Measurements from ENCODE around the gene DNAJC16. TPM values are rescaled to one million over a fixed set of nuclear protein-coding genes. Genes with fewer than 3 reads are reported as not detected.
A peak's percentile ranks its signal among the peaks of the same experiment; 100 is the strongest.

Gene DNAJC16
- total RNA-seq, 1 donor from 2014 or later: 22.8 TPM

DNA sequence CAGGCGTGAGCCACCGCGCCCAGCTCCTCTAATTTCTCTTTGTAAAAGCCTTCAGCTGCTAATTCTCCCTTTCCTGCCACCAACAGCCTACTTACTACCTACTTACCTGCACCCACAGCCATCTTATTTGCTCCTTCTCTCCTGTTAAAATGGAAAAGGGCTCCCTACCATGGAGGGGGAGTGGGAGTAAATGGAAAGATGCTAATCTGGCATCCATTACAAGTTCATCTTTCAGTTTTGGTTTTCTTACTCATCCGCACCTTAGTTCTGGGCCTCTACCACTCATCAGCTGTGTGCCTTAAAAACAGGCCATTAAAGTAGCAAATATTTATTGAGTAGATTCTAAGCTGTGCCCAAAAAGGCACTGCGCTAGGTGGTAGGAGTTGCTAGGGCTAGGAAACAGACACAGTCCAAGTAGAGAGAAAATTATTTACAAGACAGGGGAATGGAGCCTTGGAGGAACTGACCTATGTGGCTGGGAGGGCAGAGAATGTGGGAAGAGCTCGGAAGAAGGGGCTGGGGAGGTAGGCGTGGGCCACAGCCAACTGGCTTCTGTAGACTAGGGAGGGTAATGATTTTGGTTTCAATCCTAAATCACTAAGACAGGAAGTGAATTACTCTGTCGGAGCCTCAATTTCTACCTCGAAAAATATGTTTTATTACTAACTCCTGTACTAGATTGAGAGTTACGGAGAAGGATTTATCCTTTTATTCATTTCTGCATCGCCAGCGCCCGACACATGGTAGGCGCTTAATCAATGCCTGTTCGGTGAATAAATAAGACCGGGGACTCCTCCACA lies 89.9 kb downstream of the DNAJC16 start:
- TF ChIP-seq, protein P1, sequence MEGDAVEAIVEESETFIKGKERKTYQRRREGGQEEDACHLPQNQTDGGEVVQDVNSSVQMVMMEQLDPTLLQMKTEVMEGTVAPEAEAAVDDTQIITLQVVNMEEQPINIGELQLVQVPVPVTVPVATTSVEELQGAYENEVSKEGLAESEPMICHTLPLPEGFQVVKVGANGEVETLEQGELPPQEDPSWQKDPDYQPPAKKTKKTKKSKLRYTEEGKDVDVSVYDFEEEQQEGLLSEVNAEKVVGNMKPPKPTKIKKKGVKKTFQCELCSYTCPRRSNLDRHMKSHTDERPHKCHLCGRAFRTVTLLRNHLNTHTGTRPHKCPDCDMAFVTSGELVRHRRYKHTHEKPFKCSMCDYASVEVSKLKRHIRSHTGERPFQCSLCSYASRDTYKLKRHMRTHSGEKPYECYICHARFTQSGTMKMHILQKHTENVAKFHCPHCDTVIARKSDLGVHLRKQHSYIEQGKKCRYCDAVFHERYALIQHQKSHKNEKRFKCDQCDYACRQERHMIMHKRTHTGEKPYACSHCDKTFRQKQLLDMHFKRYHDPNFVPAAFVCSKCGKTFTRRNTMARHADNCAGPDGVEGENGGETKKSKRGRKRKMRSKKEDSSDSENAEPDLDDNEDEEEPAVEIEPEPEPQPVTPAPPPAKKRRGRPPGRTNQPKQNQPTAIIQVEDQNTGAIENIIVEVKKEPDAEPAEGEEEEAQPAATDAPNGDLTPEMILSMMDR (IDR thresholded peaks at IDR 0.05): no peak
- Mint-ChIP-seq H3K4me1 (ENCODE audit: low read depth) (peaks cover 41% of the 10 kb centered on the region), H3K27me3 (ENCODE audit: low read depth) (no peaks in the 10 kb centered on the region), H3K27ac (ENCODE audit: unreplicated experiment) (peak overlapping the region; percentile 94), H3K36me3 (ENCODE audit: low read depth) (no peaks in the 10 kb centered on the region), H3K9me3 (ENCODE audit: low read depth) (no peaks in the 10 kb centered on the region), H3K4me3 (ENCODE audit: unreplicated experiment) (peak overlapping the region; percentile 83)
- DNase-seq (ENCODE audit: low spot score): no peak

DNA sequence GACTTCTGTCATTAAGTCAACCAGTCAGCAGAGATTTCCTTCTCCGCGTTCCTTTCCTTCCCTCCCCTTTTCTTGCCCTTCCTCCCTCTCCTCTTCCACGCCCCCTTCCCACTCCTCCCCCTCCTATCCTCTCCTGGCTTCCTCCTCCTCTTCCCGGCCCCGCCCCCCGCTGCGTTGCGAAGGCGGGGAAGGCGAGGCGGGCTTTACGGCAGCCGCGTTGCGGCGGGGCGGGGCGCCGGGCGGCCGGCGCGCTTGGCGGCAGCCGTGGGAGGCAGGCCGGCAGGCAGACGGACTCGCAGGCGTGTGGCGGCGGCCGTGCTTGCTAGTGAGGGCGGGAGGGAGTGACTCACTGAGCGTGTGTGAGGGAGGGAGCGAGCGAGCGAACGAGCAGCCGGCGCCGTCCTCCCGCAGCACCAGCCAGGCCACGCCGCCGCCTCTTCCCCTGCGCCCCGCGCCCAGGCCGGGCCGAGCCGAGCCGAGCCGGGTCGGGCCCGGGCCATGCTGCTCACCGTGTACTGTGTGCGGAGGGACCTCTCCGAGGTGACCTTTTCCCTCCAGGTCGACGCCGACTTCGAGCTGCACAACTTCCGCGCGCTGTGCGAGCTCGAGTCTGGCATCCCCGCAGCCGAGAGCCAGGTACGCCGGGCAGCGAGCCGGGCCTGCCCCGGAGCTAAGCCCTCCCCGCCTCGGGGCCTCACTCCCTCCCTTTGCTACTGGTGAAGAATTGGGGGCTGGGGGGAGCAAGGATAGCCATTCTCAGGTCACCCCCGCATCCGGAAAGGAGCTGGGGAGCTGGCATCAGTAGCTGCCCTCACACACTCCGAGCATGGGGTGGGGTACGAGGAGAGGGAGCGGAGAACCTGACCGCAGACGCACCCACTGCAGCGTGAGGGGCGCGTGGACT lies 90.8 kb downstream of the DNAJC16 start, which contains the start of gene DDI2:
Gene DDI2, plus strand, starts transcription at position 286 of the 904 bp plus-strand sequence. Its CDS starts 213 bp downstream, at position 499.
- peaks cover 47% of the 10 kb centered on the region for H3K4me1 Mint-ChIP-seq (ENCODE audit: low read depth)
- TF ChIP-seq, protein P1 (IDR thresholded peaks at IDR 0.05): no peak
- no peaks in the 10 kb centered on the region for H3K9me3 Mint-ChIP-seq (ENCODE audit: low read depth)
- peak within 1 kb of the TSS; percentile 83 for H3K4me3 Mint-ChIP-seq (ENCODE audit: unreplicated experiment)
- no peaks in the 10 kb centered on the region for H3K36me3 Mint-ChIP-seq (ENCODE audit: low read depth)
- peak; percentile 98 for DNase-seq (ENCODE audit: low spot score)
- peak within 1 kb of the TSS; percentile 94 for H3K27ac Mint-ChIP-seq (ENCODE audit: unreplicated experiment)
- no peaks in the 10 kb centered on the region for H3K27me3 Mint-ChIP-seq (ENCODE audit: low read depth)

GRCh38 chr1:15618077-15618654 lies 91.5 kb downstream of the DNAJC16 start:
- Mint-ChIP-seq H3K4me3 (ENCODE audit: unreplicated experiment) (peak overlapping the region; percentile 83), H3K9me3 (ENCODE audit: low read depth) (no peaks in the 10 kb centered on the region), H3K36me3 (ENCODE audit: low read depth) (no peaks in the 10 kb centered on the region), H3K27ac (ENCODE audit: unreplicated experiment) (peak overlapping the region; percentile 91), H3K4me1 (ENCODE audit: low read depth) (peaks cover 48% of the 10 kb centered on the region), H3K27me3 (ENCODE audit: low read depth) (no peaks in the 10 kb centered on the region)
- TF ChIP-seq, protein P1 (IDR thresholded peaks at IDR 0.05): no peak
- DNase-seq (ENCODE audit: low spot score): no peak

DNA sequence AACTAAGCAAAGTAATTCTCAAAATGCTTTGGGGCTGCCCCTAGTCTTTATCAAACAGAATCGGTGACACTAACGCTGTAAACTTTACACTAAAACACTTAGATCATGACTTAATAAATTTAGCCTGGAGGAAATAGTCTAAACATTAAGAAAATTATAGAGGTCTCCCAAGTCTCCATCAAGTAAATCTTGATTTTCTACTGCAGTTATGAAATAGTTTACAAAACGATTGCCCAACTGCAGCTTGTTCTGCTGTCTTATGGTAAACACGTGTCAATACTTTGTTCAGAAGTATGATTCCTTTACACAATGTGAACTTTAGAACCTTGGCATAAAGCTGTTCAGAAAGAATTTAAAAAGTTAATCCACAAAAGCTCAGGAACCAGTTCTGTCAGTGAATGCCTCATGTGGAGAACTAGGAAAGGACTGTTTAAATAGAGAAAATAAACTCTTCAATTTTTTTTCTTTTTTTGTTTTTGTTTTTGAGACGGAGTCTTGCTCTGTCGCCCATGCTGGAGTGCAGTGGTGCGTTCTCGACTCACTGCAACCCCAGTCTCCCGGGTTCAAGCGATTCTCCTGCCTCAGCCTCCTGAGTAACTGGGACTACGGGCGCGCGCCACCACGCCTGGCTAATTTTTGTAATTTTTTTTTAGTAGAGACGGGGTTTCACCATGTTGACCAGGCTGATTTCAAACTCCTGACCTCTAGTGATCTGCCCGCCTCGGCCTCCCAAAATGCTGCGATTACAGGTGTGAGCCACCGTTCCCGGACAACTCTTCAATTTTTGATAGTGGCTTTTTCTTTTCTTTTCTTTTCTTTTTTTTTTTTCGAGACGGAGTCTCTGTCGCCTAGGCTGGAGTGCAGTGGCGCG lies 92.2 kb downstream of the DNAJC16 start:
- no peaks in the 10 kb centered on the region for H3K27me3 Mint-ChIP-seq (ENCODE audit: low read depth)
- H3K9me3 Mint-ChIP-seq (ENCODE audit: low read depth): no peaks in the 10 kb centered on the region
- TF ChIP-seq, protein P1 (IDR thresholded peaks at IDR 0.05): peak; percentile 23
- peaks cover 48% of the 10 kb centered on the region for H3K4me1 Mint-ChIP-seq (ENCODE audit: low read depth)
- DNase-seq (ENCODE audit: low spot score): no peak
- peak overlapping the region; percentile 91 for H3K27ac Mint-ChIP-seq (ENCODE audit: unreplicated experiment)
- H3K36me3 Mint-ChIP-seq (ENCODE audit: low read depth): no peaks in the 10 kb centered on the region
- peak overlapping the region; percentile 83 for H3K4me3 Mint-ChIP-seq (ENCODE audit: unreplicated experiment)

All from chondrocyte (in vitro differentiated cells).